Measurements from ENCODE around the gene FPGS.

The FPGS gene

GRCh38 chr9:127860779-127861178, 58.1 kb downstream of the FPGS start:
- no peak for DNase-seq (ENCODE audit: low spot score)

- DNase-seq (ENCODE audit: low spot score), result peak; percentile 65
Measured at GRCh38 chr9:127862075-127863011, 59.7 kb downstream of the FPGS start.

DNA sequence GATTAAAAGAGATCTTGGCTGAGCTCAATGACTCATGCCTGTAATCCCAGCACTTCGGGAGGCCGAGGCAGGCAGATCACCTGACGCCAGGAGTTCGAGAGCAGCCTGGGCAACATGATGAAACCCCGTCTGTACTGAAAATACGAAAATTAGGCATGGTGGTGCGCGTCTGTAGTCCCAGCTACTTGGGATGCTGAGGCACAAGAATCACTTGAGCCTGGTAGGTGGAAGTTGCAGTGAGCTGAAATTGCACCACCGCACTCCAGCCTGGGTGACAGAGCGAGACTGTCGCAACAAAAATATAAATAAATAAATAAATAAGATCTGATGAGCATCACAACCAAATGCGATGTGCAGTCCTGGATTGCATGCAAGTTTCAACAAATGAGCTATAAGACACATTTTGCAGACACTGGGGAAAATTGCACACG, 60.5 kb downstream of the FPGS start:
- DNase-seq (ENCODE audit: low spot score), result no peak
